Mesangial cell (primary cell): ENCODE results near the gene LRP5. TPM values are rescaled to one million over a fixed set of nuclear protein-coding genes. Genes with fewer than 3 reads are reported as not detected.

Experiments
- total RNA-seq: library from RNA; depleted of rRNA; stranded (reverse); fragments of >200 nt; gene quantifications from 2 replicates; pipeline ENCODE4 v1.2.3, GENCODE V29; 2015

The LRP5 gene
- total RNA-seq = 32.1 and 42.1 TPM in 2 replicates

GRCh38 chr11:68312117-68312779 lies at the start of gene LRP5:
LRP5 (plus strand) TSS chr11:68312591; CDS start chr11:68312715, 124 bp downstream.

GRCh38 chr11:68271781-68272608 lies 40.4 kb upstream of the LRP5 start, which contains the start of gene C11orf24:
C11orf24 (minus strand) TSS chr11:68271973; CDS start chr11:68263767, 8,206 bp downstream.

GRCh38 chr11:68460741-68461574 lies 148.6 kb downstream of the LRP5 start, which contains the start of gene PPP6R3:
PPP6R3 (plus strand) TSS chr11:68460752; CDS start chr11:68537665, 76,913 bp downstream.

Other genes with a start within 250 kb of the LRP5 start
- gene CHKA, start 191.2 kb upstream of the LRP5 start, total RNA-seq = 12.0 and 13.2 TPM in 2 replicates
- 7.5 and 10.8 TPM in 2 replicates for gene KMT5B, start 99.3 kb upstream of the LRP5 start, total RNA-seq
- 58.6 and 87.0 TPM in 2 replicates for gene C11orf24, start 40.6 kb upstream of the LRP5 start, total RNA-seq
- 44.6 and 62.2 TPM in 2 replicates for gene PPP6R3, start 148.2 kb downstream of the LRP5 start, total RNA-seq